ENCODE measurements around the gene CD99. TPM values are rescaled to one million over a fixed set of nuclear protein-coding genes. Genes with fewer than 3 reads are reported as not detected.

CD99 gene
- total RNA-seq, 1 experiment from 2014 or later: 77.9 TPM

DNA sequence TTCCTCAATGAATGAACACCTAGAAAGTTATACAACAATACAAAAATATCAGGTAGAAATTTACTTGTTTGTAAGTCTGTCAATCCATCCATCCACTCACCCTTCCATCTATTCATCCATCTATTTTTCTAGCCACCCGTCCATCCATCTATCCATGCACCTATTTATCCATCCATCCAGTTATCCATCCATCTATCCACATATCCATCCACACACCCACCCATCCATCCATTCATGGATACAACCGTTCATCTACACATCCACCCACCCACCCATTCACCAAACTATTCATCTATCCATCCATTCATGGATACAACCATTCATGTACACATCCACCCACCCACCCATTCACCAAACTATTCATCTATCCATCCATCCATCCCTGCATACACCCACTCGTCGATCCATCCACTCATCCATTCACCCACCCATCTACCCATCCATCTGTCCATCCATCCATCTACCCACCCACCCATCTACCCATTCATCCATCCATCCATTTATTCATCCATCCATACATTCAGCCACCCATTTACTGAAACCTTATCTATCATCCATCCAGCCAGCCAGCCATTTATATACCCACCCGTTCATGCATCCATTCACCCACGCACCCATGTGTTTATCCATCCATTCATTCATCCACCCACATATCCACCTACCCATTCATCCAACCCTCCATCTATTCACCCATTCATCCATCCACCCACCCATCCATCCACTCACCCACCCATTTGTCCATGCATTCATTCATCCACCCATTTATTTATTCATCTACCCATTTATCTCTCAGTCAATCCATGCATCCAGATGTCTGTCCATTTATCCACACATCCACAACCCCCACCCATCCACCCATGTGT is 10.4 kb upstream of the CD99 start:
- no peaks in the 10 kb centered on the region for H3K27me3 Mint-ChIP-seq (ENCODE audit: low read depth)
- DNase-seq (ENCODE audit: low spot score) (no peak), ATAC-seq (no peak)
- TF ChIP-seq NFE2L1 (CRISPR knock-in tag; IDR thresholded peaks at IDR 0.05): no peak
- TF ChIP-seq, protein P1, sequence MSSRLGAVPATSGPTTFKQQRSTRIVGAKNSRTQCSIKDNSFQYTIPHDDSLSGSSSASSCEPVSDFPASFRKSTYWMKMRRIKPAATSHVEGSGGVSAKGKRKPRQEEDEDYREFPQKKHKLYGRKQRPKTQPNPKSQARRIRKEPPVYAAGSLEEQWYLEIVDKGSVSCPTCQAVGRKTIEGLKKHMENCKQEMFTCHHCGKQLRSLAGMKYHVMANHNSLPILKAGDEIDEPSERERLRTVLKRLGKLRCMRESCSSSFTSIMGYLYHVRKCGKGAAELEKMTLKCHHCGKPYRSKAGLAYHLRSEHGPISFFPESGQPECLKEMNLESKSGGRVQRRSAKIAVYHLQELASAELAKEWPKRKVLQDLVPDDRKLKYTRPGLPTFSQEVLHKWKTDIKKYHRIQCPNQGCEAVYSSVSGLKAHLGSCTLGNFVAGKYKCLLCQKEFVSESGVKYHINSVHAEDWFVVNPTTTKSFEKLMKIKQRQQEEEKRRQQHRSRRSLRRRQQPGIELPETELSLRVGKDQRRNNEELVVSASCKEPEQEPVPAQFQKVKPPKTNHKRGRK (CRISPR knock-in tag; IDR thresholded peaks at IDR 0.05; ENCODE audit: borderline replicate concordance): no peak
- TF ChIP-seq, protein P2, sequence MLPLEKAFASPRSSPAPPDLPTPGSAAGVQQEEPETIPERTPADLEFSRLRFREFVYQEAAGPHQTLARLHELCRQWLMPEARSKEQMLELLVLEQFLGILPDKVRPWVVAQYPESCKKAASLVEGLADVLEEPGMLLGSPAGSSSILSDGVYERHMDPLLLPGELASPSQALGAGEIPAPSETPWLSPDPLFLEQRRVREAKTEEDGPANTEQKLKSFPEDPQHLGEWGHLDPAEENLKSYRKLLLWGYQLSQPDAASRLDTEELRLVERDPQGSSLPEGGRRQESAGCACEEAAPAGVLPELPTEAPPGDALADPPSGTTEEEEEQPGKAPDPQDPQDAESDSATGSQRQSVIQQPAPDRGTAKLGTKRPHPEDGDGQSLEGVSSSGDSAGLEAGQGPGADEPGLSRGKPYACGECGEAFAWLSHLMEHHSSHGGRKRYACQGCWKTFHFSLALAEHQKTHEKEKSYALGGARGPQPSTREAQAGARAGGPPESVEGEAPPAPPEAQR (CRISPR knock-in tag; IDR thresholded peaks at IDR 0.05): no peak
- TF ChIP-seq ZNF671 (CRISPR knock-in tag; IDR thresholded peaks at IDR 0.05): no peak
- TF ChIP-seq FOXP1 (CRISPR knock-in tag; IDR thresholded peaks at IDR 0.05; ENCODE audit: borderline replicate concordance): no peak
- no peak for TF ChIP-seq EMX1 (CRISPR knock-in tag; IDR thresholded peaks at IDR 0.05)
- TF ChIP-seq CREM (CRISPR knock-in tag; IDR thresholded peaks at IDR 0.05): no peak
- TF ChIP-seq RELA (CRISPR knock-in tag; IDR thresholded peaks at IDR 0.05; ENCODE audit: borderline replicate concordance): no peak
- TF ChIP-seq JAZF1 (CRISPR knock-in tag; IDR thresholded peaks at IDR 0.05): no peak
- no peak for TF ChIP-seq ATF1 (CRISPR knock-in tag; IDR thresholded peaks at IDR 0.05)
- TF ChIP-seq KAT7 (CRISPR knock-in tag; IDR thresholded peaks at IDR 0.05; ENCODE audit: borderline replicate concordance): no peak
- TF ChIP-seq FOXJ3 (CRISPR knock-in tag; IDR thresholded peaks at IDR 0.05; ENCODE audit: borderline replicate concordance): no peak
- no peak for TF ChIP-seq NR3C1 (CRISPR knock-in tag; conservative IDR thresholded peaks at IDR 0.05; ENCODE audit: low read depth)
- no peak for TF ChIP-seq GTF2I (CRISPR knock-in tag; conservative IDR thresholded peaks at IDR 0.05)
- TF ChIP-seq, protein P3, sequence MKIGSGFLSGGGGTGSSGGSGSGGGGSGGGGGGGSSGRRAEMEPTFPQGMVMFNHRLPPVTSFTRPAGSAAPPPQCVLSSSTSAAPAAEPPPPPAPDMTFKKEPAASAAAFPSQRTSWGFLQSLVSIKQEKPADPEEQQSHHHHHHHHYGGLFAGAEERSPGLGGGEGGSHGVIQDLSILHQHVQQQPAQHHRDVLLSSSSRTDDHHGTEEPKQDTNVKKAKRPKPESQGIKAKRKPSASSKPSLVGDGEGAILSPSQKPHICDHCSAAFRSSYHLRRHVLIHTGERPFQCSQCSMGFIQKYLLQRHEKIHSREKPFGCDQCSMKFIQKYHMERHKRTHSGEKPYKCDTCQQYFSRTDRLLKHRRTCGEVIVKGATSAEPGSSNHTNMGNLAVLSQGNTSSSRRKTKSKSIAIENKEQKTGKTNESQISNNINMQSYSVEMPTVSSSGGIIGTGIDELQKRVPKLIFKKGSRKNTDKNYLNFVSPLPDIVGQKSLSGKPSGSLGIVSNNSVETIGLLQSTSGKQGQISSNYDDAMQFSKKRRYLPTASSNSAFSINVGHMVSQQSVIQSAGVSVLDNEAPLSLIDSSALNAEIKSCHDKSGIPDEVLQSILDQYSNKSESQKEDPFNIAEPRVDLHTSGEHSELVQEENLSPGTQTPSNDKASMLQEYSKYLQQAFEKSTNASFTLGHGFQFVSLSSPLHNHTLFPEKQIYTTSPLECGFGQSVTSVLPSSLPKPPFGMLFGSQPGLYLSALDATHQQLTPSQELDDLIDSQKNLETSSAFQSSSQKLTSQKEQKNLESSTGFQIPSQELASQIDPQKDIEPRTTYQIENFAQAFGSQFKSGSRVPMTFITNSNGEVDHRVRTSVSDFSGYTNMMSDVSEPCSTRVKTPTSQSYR (CRISPR knock-in tag; IDR thresholded peaks at IDR 0.05): no peak
- no peak for TF ChIP-seq CBFB (CRISPR knock-in tag; IDR thresholded peaks at IDR 0.05; ENCODE audit: low read depth)
- TF ChIP-seq ZNF317 (CRISPR knock-in tag; IDR thresholded peaks at IDR 0.05; ENCODE audit: borderline replicate concordance, low read depth): no peak
- TF ChIP-seq RORB (CRISPR knock-in tag; IDR thresholded peaks at IDR 0.05): no peak
- H3K4me3 Mint-ChIP-seq: no peak overlapping the region
- POLR2A ChIA-PET: no interaction called here
- no peaks in the 10 kb centered on the region for H3K4me1 Mint-ChIP-seq
- CTCF ChIA-PET: no interaction called here
- H3K36me3 Mint-ChIP-seq: no peaks in the 10 kb centered on the region
- H3K9me3 Mint-ChIP-seq: peaks cover 6% of the 10 kb centered on the region
- H3K27ac Mint-ChIP-seq: no peak overlapping the region

DNA sequence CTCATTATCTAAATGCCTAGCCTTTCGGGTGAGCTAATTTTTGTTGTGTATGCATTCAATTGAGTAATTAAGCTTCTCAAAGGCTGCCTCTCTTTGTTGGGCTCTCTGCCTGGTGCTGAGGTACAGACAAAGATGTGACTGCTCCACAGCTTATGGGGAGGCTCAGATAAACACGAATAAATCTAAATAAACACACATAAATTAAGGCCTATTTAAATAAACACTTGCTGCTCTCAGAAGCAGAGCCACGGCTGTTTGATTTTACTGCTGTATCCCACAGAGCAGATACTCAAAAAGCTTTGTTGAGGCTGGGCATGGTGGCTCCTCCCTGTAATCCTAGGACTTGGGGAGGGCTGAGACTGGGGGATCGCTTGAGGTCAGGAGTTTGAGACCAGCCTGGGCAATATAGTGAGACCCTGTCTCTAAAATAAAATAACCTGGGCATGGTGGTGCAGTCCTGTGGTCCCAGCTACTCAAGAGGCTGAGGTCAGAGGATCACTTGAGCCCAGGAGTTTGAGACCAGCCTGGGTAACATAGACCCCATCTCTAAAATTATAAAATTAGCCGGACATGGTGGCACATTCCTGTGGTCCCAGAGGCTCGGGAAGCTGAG is 8.4 kb upstream of the CD99 start:
- ChIA-PET CTCF (no interaction called here), POLR2A (no interaction called here)
- Mint-ChIP-seq H3K27me3 (ENCODE audit: low read depth) (no peaks in the 10 kb centered on the region), H3K4me3 (no peak overlapping the region), H3K9me3 (peaks cover 6% of the 10 kb centered on the region), H3K4me1 (peaks cover 7% of the 10 kb centered on the region), H3K36me3 (no peaks in the 10 kb centered on the region), H3K27ac (no peak overlapping the region)
- no peak for ATAC-seq
- no peak for DNase-seq (ENCODE audit: low spot score)
- TF ChIP-seq, protein P4, sequence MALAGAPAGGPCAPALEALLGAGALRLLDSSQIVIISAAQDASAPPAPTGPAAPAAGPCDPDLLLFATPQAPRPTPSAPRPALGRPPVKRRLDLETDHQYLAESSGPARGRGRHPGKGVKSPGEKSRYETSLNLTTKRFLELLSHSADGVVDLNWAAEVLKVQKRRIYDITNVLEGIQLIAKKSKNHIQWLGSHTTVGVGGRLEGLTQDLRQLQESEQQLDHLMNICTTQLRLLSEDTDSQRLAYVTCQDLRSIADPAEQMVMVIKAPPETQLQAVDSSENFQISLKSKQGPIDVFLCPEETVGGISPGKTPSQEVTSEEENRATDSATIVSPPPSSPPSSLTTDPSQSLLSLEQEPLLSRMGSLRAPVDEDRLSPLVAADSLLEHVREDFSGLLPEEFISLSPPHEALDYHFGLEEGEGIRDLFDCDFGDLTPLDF (CRISPR knock-in tag; IDR thresholded peaks at IDR 0.05): no peak
- TF ChIP-seq ZNF121 (CRISPR knock-in tag; IDR thresholded peaks at IDR 0.05): 0 out of 2 replicates have a peak, but pooled peaks have one; percentile 12

Measured in WTC11 (cell line).